ENCODE results near the gene NANOS3. TPM values are rescaled to one million over a fixed set of nuclear protein-coding genes. Genes with fewer than 3 reads are reported as not detected.

NANOS3 gene
- total and polyA plus RNA-seq, 9 of the 15 experiments (the other 6 are each of a cell fraction or from before 2014, with no cell fraction given) = not detected

GRCh38 chr19:13872695-13873389 is 4.1 kb upstream of the NANOS3 start (continued):
- TF ChIP-seq SRSF7 (optimal IDR thresholded peaks at IDR 0.05; ENCODE audit: low read depth, low read length) = no peak
- peak; percentile 38 for TF ChIP-seq HMGN3 (IDR thresholded peaks at IDR 0.05; ENCODE audit: borderline replicate concordance, extremely low read depth, insufficient read length, low read depth, low read length)
- TF ChIP-seq KHSRP (IDR thresholded peaks at IDR 0.05) = no peak
- TF ChIP-seq ZNF584 (CRISPR knock-in tag; IDR thresholded peaks at IDR 0.05; ENCODE audit: low read depth) = no peak
- TF ChIP-seq E2F5 (CRISPR knock-in tag; IDR thresholded peaks at IDR 0.05) = no peak
- TF ChIP-seq ZNF174 (CRISPR knock-in tag; IDR thresholded peaks at IDR 0.05) = no peak
- no peak for TF ChIP-seq HMG20A (CRISPR knock-in tag; conservative IDR thresholded peaks at IDR 0.05)
- no peak for TF ChIP-seq RNF219 (CRISPR knock-in tag; IDR thresholded peaks at IDR 0.05)
- TF ChIP-seq ZBTB1 (CRISPR knock-in tag; IDR thresholded peaks at IDR 0.05; ENCODE audit: borderline replicate concordance, low read depth) = no peak
- TF ChIP-seq NCOR1 (IDR thresholded peaks at IDR 0.05) = no peak
- no peak for TF ChIP-seq IRF9 (tag; IDR thresholded peaks at IDR 0.05)
- TF ChIP-seq MLLT1 (IDR thresholded peaks at IDR 0.05) = no peak
- TF ChIP-seq ZBED1 (IDR thresholded peaks at IDR 0.05) = no peak
- TF ChIP-seq HCFC1 (IDR thresholded peaks at IDR 0.05; ENCODE audit: low read depth, low read length) = peak; percentile 19; the same call in 1 of the 2 replicates
- no peak for TF ChIP-seq TAF9B (IDR thresholded peaks at IDR 0.05; ENCODE audit: partially characterized antibody)
- no peak for TF ChIP-seq SFPQ (IDR thresholded peaks at IDR 0.05; ENCODE audit: low read depth, low read length)
- TF ChIP-seq CBX8 (IDR thresholded peaks at IDR 0.05; ENCODE audit: borderline replicate concordance, extremely low read depth, low read depth, low read length, poor library complexity, severe bottlenecking) = no peak
- no peak for TF ChIP-seq DNMT1 (IDR thresholded peaks at IDR 0.05)
